HepG2 (cell line): ENCODE data around the gene NPB.

Source experiments
- AFF4 ChIP-seq: sonication (generic); formaldehyde crosslinking; IDR thresholded peaks from 2 replicates; pipeline ENCODE4 v1.4.0; 2020; ENCODE audit warnings: missing genetic modification reagents
- CTCF ChIP-seq: sonication (generic); formaldehyde crosslinking; IDR thresholded peaks from 2 replicates; pipeline ENCODE4 v1.5.0; 2020; ENCODE audit warnings: mild to moderate bottlenecking, missing genetic modification reagents, moderate library complexity
- HINFP ChIP-seq: sonication (generic); formaldehyde crosslinking; IDR thresholded peaks from 2 replicates; pipeline ENCODE4 v1.4.0; 2020; ENCODE audit warnings: low read depth, mild to moderate bottlenecking, missing genetic modification reagents
- MTF1 ChIP-seq: sonication (generic); formaldehyde crosslinking; IDR thresholded peaks from 2 replicates; pipeline ENCODE4 v1.5.0; 2020; ENCODE audit warnings: missing genetic modification reagents
- MZF1 ChIP-seq: sonication (generic); formaldehyde crosslinking; IDR thresholded peaks from 2 replicates; pipeline ENCODE4 v1.8.1; 2023; ENCODE audit warnings: mild to moderate bottlenecking, missing genetic modification reagents, borderline replicate concordance
- NFIC ChIP-seq: IDR thresholded peaks from 2 replicates; pipeline ENCODE4 v1.6.1; 2012; ENCODE audit warnings: mild to moderate bottlenecking, low read length, inconsistent platforms
- PREB ChIP-seq: sonication (generic); formaldehyde crosslinking; IDR thresholded peaks from 2 replicates; pipeline ENCODE4 v1.4.0; 2020; ENCODE audit warnings: missing genetic modification reagents
- TAF1 ChIP-seq: sonication (generic); formaldehyde crosslinking; IDR thresholded peaks from 2 replicates; pipeline ENCODE4 v1.4.0; 2020; ENCODE audit warnings: missing genetic modification reagents
- ZNF24 ChIP-seq: fragments of 450-650 bp; IDR thresholded peaks from 2 replicates; pipeline ENCODE4 v1.6.1; 2017; ENCODE audit warnings: antibody characterized with exemption, mild to moderate bottlenecking
- ZNF572 ChIP-seq: sonication (generic); formaldehyde crosslinking; IDR thresholded peaks from 2 replicates; pipeline ENCODE4 v1.5.1; 2020; ENCODE audit warnings: mild to moderate bottlenecking, missing genetic modification reagents
- ZUFSP ChIP-seq: sonication (generic); formaldehyde crosslinking; IDR thresholded peaks from 2 replicates; pipeline ENCODE4 v1.9.0; 2021; ENCODE audit warnings: missing genetic modification reagents, mild to moderate bottlenecking, borderline replicate concordance

- TF ChIP-seq MZF1 (CRISPR knock-in tag) (no peak), NFIC (no peak), MTF1 (CRISPR knock-in tag) (no peak), CTCF (CRISPR knock-in tag) (no peak), HINFP (CRISPR knock-in tag) (no peak), ZNF572 (CRISPR knock-in tag) (no peak), PREB (CRISPR knock-in tag) (no peak), TAF1 (no peak), ZUFSP (CRISPR knock-in tag) (no peak), ZNF24 (no peak), AFF4 (CRISPR knock-in tag) (no peak)
Observed at GRCh38 chr17:81915331-81915730, 13.3 kb downstream of the NPB start.
